Measurements from ENCODE around the gene ZBP1.

The ZBP1 gene

GRCh38 chr20:57568088-57568896, 51.9 kb downstream of the ZBP1 start:
- DNase-seq: no peak

DNA sequence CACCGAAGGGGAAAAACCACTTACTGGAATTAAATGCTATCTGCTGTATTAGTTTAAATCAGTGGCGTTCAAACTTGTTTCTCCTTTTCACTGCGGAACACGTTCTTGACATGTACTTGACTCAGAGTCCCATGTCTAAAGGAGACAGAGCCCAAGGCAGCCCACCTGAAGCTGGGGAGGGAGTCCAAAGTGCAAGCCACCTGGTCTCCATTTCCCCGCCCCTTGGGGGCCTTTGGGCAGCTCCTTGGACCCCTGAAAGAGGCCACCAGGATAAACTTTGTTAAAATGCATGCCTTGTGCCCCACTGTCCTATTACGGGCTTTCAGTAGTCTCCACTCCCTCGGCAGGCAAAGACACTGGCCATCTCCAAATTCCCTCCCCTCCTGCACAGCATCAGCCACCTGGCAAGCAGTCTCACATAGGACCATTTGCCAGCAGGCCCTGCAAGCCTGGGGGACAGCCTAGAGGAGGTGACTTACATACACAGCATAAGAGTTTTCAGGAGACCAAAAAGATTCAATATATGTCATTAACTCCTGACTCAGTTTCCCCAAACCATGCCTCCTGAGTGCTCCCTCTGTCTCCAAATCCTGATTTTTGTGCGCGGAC, 52.7 kb downstream of the ZBP1 start:
- DNase-seq: no peak

DNA sequence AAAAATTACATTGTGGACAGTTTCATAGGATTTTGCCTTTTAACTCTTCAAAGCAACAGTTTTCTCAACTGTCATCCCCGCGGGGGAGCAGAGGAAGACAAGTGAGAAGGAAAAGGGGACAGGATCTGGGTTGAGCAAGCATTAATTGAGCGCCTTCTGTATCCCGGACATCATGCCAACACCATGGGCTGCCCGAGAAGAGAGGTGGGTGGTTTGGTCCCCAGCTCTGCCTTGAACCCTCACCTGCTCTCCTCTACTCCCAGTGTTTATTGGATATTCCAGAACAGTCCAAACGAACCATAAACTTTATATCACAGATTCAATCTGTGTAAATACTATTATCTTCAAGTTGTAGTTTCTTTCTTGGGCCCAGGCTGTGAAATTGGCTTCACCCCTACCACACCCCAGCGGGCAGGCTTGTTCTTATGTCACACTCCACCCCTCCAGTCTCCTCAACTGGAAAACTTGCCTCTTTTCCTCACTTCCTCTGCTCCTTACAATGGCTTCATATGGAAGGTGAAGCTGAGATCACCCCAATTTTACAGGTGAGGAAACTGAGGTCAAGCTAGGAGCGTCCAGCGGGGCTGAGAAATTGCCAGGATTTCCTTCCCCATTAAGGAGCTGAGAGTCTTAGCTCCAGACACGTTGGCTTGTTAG, 53.3 kb downstream of the ZBP1 start:
- no peak for DNase-seq

DNA sequence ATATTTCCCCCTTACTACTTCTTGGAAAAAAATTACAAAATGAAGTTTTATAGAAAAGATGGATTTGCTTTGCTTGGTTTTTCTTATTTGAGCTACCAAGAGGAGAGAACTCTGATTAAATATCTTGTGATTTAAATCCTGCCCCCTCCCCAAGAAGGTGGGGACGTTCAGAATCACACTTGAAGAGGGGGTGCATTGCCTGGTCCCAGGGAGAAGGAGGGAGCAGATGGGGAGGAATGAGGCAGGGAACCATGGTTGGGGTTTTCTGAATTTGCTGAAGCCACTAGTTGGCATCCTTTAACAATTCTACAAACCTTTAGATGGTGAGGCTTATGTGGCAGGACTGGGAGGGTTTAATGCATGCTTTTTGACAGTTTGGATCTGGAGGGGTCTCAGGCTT, 53.8 kb downstream of the ZBP1 start:
- no peak for DNase-seq

DNA sequence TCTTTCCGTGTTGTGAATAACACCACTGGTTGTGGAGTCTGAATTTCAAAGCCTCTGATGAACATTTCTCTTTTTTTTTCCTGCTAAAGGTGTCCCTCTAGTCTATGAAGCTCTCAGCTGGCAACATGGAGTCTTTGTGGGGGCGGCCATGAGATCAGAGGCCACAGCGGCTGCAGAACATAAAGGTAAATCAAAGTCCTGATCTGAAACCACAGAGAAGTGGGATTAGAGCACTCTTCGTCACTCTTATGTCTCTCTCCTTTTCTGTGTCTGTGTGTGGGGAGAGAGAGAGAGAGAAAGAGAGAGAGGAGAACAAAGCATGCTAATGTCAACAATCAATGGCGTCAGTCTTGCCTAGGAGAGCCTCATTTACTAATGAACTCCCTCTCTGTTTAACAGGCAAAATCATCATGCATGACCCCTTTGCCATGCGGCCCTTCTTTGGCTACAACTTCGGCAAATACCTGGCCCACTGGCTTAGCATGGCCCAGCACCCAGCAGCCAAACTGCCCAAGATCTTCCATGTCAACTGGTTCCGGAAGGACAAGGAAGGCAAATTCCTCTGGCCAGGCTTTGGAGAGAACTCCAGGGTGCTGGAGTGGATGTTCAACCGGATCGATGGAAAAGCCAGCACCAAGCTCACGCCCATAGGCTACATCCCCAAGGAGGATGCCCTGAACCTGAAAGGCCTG, 55.1 kb downstream of the ZBP1 start:
- no peak for DNase-seq

DNA sequence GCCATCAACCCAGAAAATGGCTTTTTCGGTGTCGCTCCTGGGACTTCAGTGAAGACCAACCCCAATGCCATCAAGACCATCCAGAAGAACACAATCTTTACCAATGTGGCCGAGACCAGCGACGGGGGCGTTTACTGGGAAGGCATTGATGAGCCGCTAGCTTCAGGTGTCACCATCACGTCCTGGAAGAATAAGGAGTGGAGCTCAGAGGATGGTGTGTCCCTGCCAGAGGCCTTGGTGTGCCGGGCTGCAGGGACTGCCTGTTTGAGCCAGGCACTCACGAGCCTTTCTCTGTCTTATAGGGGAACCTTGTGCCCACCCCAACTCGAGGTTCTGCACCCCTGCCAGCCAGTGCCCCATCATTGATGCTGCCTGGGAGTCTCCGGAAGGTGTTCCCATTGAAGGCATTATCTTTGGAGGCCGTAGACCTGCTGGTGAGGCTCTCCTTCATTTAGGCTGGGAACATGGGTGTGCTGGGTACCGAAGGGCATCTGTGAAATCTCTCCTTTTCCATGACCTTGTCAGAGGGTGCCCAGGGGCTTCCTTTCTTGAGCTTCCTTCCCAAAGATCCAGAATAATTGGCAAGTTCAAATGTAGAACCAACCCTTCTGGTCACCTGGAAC, 55.9 kb downstream of the ZBP1 start:
- DNase-seq: no peak

DNA sequence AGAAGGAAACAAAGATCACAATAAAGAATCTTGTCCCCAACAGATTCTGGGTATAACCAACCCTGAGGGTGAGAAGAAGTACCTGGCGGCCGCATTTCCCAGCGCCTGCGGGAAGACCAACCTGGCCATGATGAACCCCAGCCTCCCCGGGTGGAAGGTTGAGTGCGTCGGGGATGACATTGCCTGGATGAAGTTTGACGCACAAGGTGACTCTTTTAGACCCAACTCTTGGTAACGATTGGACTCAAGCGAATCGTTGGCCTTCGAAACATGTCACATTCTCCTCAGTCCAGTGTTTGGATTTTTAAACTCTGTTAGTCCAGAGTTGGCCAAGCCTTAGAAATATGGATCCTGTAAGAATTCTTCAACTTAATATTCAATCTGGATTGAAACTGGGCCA, 56.7 kb downstream of the ZBP1 start:
- DNase-seq: no peak

GRCh38 chr20:57562541-57563465, 57.4 kb downstream of the ZBP1 start:
- DNase-seq: no peak

DNA sequence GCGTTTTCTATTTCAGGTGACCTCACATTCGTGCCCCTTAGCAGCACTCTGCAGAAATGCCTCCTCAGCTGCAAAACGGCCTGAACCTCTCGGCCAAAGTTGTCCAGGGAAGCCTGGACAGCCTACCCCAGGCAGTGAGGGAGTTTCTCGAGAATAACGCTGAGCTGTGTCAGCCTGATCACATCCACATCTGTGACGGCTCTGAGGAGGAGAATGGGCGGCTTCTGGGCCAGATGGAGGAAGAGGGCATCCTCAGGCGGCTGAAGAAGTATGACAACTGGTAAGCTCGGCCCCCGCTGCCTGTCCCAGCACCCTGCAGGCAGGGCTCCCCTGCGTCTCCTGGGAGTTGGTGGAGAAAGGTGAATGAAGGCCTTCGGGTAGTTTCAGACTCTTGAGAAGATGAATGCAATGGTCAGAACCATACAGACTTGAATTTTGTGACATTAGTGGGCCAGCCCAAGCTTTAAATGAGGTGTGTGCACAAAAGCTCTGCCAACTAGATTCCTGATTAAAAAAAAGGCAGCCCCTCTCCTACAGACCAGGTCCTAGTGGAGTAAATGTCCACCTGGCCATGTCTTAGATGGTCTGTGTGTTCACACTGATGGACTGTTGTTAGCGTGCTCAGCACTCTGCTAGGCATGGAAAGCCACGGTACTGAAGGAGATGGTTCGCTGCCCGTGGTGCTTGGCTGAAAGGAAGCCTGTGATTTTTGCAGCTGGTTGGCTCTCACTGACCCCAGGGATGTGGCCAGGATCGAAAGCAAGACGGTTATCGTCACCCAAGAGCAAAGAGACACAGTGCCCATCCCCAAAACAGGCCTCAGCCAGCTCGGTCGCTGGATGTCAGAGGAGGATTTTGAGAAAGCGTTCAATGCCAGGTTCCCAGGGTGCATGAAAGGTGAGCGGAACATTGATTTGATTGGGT, 58.6 kb downstream of the ZBP1 start:
- DNase-seq: no peak

DNA sequence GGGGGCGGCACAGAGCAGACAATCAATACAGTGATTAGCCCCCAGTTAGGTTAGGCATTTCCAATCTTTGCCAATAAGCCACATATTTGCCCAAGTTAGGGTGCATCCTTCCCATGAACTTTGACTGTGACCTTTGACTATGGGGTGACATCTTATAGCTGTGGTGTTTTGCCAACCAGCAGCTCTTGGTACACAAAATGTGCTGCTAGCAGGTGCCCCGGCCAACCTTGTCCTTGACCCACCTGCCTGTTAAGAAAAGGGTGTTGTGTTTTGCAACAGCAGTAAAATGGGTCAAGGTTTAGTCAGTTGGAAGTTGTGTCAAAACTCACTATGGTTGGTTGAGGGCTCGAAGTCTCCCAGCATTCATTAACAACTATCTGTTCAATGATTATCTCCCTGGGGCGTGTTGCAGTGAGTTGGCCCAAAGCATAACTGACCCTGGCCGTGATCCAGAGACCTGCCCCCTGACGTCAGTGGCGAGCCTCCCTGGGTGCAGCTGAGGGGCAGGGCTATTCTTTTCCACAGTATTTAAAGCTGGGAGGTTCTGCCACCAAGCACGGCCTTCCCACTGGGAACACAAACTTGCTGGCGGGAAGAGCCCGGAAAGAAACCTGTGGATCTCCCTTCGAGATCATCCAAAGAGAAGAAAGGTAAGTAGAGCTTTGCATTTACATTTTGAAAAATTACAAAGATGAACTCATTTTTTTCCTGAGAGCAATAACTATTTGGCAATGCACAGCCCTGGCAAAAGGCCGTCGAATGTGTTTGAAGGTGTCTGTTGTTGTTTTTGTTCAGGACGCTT, 59.5 kb downstream of the ZBP1 start, which contains the start of gene PCK1:
TSS of gene PCK1 (plus strand) at position 557 of the 802 bp plus-strand sequence. CDS start 302 bp downstream, outside the sequence.
- DNase-seq: no peak

- DNase-seq: no peak
Measured at GRCh38 chr20:57559658-57560553, 60.3 kb downstream of the ZBP1 start.

- no peak for DNase-seq
Measured at GRCh38 chr20:57559289-57559634, 61.0 kb downstream of the ZBP1 start.

DNA sequence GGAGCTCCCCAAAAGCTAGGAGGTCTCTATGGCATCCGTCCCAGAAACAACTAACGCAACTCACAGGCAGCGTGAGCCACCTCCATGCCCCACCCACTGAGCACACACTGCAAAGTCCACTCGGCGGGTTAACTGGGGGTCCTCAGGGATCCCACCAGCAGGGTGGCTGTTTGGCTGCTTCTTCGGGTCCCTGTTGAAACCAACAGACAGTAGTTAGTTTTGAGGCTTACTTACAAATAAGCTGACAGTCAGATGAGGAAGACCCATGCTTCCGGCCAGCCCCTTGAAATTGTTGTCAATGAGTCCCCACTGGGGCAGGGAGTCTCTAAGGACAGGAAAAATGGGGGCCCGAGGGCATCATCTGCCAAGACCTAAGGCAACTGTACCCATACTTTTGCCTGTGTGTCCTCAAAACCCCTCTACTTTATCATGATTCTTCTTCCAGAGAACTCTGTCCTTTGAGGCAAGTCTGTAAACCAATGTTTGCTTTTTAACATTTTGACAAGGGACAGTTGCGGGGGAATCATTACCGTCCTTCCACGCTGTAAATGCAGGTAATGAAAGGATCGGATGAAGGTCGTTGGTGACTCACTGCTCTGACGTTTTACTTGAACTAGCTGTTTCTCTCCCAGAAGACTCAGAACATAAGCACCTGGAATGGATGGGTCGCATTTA, 61.5 kb downstream of the ZBP1 start:
- DNase-seq: no peak

GRCh38 chr20:57557926-57558613, 62.2 kb downstream of the ZBP1 start:
- no peak for DNase-seq

GRCh38 chr20:57556980-57557274, 63.3 kb downstream of the ZBP1 start:
- no peak for DNase-seq

- DNase-seq: no peak
Measured at GRCh38 chr20:57555457-57556184, 64.6 kb downstream of the ZBP1 start.

Data from eye (tissue), 1 donor.